ENCODE results near the gene CPNE8.

DNA sequence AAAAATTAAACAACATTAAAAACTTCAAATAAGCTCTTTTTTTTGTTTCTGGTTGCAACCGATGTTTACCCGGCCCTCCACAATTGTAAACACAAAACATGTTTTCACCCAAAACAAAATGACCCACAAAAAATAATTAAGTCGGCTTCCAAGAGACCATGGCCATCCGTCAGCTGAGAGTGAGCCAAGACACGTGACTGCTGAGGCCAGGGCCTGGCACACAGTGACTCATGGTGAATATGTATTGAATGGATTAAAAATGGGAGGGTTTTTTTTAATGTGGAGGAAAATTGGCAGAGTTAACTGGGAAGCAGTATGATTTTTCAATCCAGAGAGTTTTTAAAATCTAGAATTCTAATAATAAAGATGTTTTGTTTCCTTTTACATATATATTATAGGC, 13.8 kb upstream of the CPNE8 start:
- TF ChIP-seq, protein P1, sequence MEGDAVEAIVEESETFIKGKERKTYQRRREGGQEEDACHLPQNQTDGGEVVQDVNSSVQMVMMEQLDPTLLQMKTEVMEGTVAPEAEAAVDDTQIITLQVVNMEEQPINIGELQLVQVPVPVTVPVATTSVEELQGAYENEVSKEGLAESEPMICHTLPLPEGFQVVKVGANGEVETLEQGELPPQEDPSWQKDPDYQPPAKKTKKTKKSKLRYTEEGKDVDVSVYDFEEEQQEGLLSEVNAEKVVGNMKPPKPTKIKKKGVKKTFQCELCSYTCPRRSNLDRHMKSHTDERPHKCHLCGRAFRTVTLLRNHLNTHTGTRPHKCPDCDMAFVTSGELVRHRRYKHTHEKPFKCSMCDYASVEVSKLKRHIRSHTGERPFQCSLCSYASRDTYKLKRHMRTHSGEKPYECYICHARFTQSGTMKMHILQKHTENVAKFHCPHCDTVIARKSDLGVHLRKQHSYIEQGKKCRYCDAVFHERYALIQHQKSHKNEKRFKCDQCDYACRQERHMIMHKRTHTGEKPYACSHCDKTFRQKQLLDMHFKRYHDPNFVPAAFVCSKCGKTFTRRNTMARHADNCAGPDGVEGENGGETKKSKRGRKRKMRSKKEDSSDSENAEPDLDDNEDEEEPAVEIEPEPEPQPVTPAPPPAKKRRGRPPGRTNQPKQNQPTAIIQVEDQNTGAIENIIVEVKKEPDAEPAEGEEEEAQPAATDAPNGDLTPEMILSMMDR (IDR thresholded peaks at IDR 0.05; ENCODE audit: poor library complexity), result no peak
- TF ChIP-seq EZH2 (IDR thresholded peaks at IDR 0.05; ENCODE audit: borderline replicate concordance) (no peak), EZH2phosphoT487 (IDR thresholded peaks at IDR 0.05; ENCODE audit: low read depth, severe bottlenecking, unreplicated experiment) (no peak)

Data from hepatocyte (in vitro differentiated cells).